ENCODE data around the gene MED10.

The MED10 gene

DNA sequence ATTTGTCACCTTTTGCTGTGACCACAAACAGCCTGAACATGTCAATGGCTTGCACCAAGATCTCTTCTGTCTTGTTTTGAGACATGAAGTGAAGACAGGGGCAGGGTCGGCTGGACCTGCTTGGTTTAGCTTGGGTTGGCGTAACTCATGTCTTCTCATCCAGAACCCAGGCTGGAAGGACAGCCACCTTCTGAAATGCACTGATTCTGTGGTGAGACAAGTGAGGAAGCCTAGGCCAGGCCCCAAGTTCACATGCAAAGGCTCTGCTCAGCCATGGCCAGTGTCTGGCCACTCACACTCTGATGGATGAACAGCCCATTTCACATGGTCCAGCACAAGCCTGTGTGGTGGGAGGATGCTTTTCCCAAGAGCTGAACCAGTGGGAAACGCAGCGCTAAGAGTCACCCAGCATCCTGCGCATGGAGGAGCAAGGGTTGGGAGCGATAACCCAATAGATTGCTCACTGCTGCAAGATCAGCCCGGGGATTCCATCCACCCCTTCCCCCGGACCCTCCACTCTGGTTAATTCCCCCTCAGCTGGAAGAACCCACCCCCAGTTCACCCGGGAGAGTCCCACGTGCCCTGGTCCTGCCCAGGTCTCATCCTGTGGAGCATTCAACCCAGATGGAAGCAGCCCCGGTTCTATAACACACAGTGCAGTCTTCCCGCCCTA is 16.2 kb upstream of the MED10 start:
- Histone ChIP-seq H3K9ac (ENCODE audit: low read depth, low read length) (no peak overlapping the region), H3K36me3 (ENCODE audit: insufficient read depth, low read length) (no peaks in the 10 kb centered on the region), H3K4me1 (ENCODE audit: insufficient read depth, low read length) (no peaks in the 10 kb centered on the region), H3K9me3 (ENCODE audit: control insufficient read depth, insufficient read depth, low read length) (peaks cover 3% of the 10 kb centered on the region; the same call in 1 of the 2 replicates)

DNA sequence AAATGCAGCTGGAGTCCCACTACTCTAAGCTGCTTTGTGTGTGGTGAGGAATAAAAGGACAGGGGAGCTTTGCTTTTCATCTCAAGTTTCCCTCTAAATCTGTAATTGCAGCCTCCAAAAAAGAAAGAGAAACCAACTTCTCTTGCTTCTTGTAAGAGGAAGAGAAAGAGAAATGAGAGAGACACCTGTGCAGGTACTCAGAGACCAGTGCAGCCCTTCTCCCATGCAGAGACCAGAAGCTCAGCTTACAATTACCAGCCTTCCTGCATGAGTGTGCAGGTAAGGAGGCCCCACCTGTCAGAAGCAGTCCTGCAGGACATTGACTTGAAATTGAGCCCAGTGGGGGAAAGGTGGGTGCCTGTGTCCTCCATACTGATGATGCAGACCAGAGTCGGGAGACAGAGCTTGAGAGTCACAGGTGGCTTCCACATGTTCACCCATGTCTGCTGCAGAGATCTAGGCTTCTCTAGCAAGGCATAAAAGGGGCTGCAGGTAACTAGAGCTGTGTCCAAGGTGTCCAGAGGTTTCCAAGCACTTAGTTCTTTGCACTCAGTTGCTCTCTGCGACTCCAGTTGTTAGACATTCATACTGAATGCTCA is 15.3 kb upstream of the MED10 start:
- H3K9ac ChIP-seq (ENCODE audit: low read depth, low read length): no peak overlapping the region
- peaks cover 3% of the 10 kb centered on the region; the same call in 1 of the 2 replicates for H3K9me3 ChIP-seq (ENCODE audit: control insufficient read depth, insufficient read depth, low read length)
- no peaks in the 10 kb centered on the region for H3K36me3 ChIP-seq (ENCODE audit: insufficient read depth, low read length)
- no peaks in the 10 kb centered on the region for H3K4me1 ChIP-seq (ENCODE audit: insufficient read depth, low read length)

GRCh38 chr5:6392561-6392960 is 14.2 kb upstream of the MED10 start:
- Histone ChIP-seq H3K9me3 (ENCODE audit: control insufficient read depth, insufficient read depth, low read length) (no peaks in the 10 kb centered on the region), H3K9ac (ENCODE audit: low read depth, low read length) (no peak overlapping the region), H3K4me1 (ENCODE audit: insufficient read depth, low read length) (no peaks in the 10 kb centered on the region), H3K36me3 (ENCODE audit: insufficient read depth, low read length) (no peaks in the 10 kb centered on the region)

- Histone ChIP-seq H3K36me3 (ENCODE audit: insufficient read depth, low read length) (no peaks in the 10 kb centered on the region), H3K9me3 (ENCODE audit: control insufficient read depth, insufficient read depth, low read length) (no peaks in the 10 kb centered on the region), H3K4me1 (ENCODE audit: insufficient read depth, low read length) (no peaks in the 10 kb centered on the region), H3K9ac (ENCODE audit: low read depth, low read length) (no peak overlapping the region)
These were observed 12.8 kb upstream of the MED10 start for GRCh38 chr5:6391151-6391550.

GRCh38 chr5:6389946-6390530 is 11.7 kb upstream of the MED10 start:
- Histone ChIP-seq H3K4me1 (ENCODE audit: insufficient read depth, low read length) (no peaks in the 10 kb centered on the region), H3K9ac (ENCODE audit: low read depth, low read length) (no peak overlapping the region)

DNA sequence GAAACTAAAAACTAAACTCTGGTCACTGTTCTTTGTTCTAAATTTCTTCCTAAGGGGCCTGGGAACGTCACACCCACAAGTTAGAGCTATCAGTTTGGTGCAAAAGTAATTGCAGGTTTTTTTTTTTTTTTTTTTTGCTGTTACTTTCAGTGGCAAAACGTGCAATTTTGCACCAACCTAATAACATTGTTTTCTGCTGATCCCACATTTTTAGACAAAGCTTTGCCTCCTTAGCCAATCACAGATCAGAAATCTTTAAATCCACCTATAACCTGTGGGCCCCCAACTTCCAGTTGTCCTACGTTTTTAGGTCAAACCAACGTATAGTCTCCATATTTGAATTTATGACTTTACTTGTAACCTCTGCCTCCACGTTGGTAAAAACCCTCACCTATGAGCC is 11.1 kb upstream of the MED10 start:
- Histone ChIP-seq H3K36me3 (ENCODE audit: insufficient read depth, low read length) (no peaks in the 10 kb centered on the region), H3K9ac (ENCODE audit: low read depth, low read length) (no peak overlapping the region), H3K9me3 (ENCODE audit: control insufficient read depth, insufficient read depth, low read length) (no peaks in the 10 kb centered on the region), H3K4me1 (ENCODE audit: insufficient read depth, low read length) (no peaks in the 10 kb centered on the region)

More at GRCh38 chr5:6389946-6390530, 11.7 kb upstream of the MED10 start:
- no peaks in the 10 kb centered on the region for H3K36me3 ChIP-seq (ENCODE audit: insufficient read depth, low read length)
- H3K9me3 ChIP-seq (ENCODE audit: control insufficient read depth, insufficient read depth, low read length): no peaks in the 10 kb centered on the region

GRCh38 chr5:6387970-6388369 is 9.6 kb upstream of the MED10 start:
- H3K9me3 ChIP-seq (ENCODE audit: control insufficient read depth, insufficient read depth, low read length): no peaks in the 10 kb centered on the region
- H3K36me3 ChIP-seq (ENCODE audit: insufficient read depth, low read length): no peaks in the 10 kb centered on the region
- no peak overlapping the region for H3K9ac ChIP-seq (ENCODE audit: low read depth, low read length)
- H3K4me1 ChIP-seq (ENCODE audit: insufficient read depth, low read length): peaks cover 5% of the 10 kb centered on the region; the same call in 1 of the 2 replicates

DNA sequence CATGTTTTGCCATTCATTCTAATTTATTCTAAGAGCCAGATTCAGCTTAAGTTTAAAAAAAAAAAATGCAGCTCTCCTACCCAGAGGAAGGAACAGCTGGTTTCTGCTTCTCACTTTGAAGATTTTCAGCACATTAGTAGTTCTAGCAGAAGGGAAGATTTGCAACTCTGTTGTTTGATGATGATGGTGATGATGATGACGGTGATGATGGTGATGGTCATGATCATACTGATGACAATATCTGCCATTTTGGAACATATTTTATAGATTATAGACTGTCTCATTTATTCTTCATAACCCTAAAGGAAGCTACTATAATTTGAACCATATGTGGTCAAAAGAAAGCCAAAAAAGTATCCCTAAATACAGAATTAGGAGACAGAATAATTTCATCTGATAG is 7.9 kb upstream of the MED10 start:
- Histone ChIP-seq H3K9ac (ENCODE audit: low read depth, low read length) (no peak overlapping the region), H3K36me3 (ENCODE audit: insufficient read depth, low read length) (no peaks in the 10 kb centered on the region), H3K9me3 (ENCODE audit: control insufficient read depth, insufficient read depth, low read length) (no peaks in the 10 kb centered on the region), H3K4me1 (ENCODE audit: insufficient read depth, low read length) (peaks cover 5% of the 10 kb centered on the region; the same call in 1 of the 2 replicates)

- Histone ChIP-seq H3K4me1 (ENCODE audit: insufficient read depth, low read length) (peaks cover 5% of the 10 kb centered on the region; the same call in 1 of the 2 replicates), H3K9me3 (ENCODE audit: control insufficient read depth, insufficient read depth, low read length) (no peaks in the 10 kb centered on the region)
These were observed 6.5 kb upstream of the MED10 start for GRCh38 chr5:6384856-6385255.

GRCh38 chr5:6383376-6383775 is 5.0 kb upstream of the MED10 start:
- H3K9me3 ChIP-seq (ENCODE audit: control insufficient read depth, insufficient read depth, low read length): no peaks in the 10 kb centered on the region
- peaks cover 5% of the 10 kb centered on the region; the same call in 1 of the 2 replicates for H3K4me1 ChIP-seq (ENCODE audit: insufficient read depth, low read length)
- no peaks in the 10 kb centered on the region for H3K36me3 ChIP-seq (ENCODE audit: insufficient read depth, low read length)
- H3K9ac ChIP-seq (ENCODE audit: low read depth, low read length): no peak overlapping the region

More at GRCh38 chr5:6384856-6385255, 6.5 kb upstream of the MED10 start:
- no peaks in the 10 kb centered on the region for H3K36me3 ChIP-seq (ENCODE audit: insufficient read depth, low read length)
- no peak overlapping the region for H3K9ac ChIP-seq (ENCODE audit: low read depth, low read length)

- Histone ChIP-seq H3K9me3 (ENCODE audit: control insufficient read depth, insufficient read depth, low read length) (no peaks in the 10 kb centered on the region), H3K9ac (ENCODE audit: low read depth, low read length) (peak overlapping the region; percentile 88), H3K36me3 (ENCODE audit: insufficient read depth, low read length) (peaks cover 15% of the 10 kb centered on the region), H3K4me1 (ENCODE audit: insufficient read depth, low read length) (peaks cover 5% of the 10 kb centered on the region)
These were observed 899 bp upstream of the MED10 start for GRCh38 chr5:6379246-6379645.

DNA sequence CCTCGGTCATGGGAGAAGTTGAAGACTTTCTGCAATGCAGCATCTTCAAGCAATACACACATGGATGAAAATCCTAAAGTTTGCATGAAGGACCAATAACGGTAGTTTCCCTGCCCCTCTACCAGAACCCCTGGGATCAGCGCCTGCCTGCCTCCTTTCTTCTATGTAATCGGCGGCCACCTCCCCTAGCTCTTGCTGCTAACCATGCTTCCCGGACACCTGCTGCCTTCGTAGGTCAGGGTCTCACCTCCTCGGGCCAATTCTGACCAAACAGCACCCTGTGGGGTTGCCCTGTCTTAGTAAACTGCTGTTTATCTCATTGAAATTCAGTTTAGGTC is 388 bp upstream of the MED10 start:
- Histone ChIP-seq H3K9ac (ENCODE audit: low read depth, low read length) (peak overlapping the region; percentile 88), H3K4me1 (ENCODE audit: insufficient read depth, low read length) (peaks cover under 1% of the 10 kb centered on the region; the same call in 1 of the 2 replicates), H3K36me3 (ENCODE audit: insufficient read depth, low read length) (peaks cover 17% of the 10 kb centered on the region), H3K9me3 (ENCODE audit: control insufficient read depth, insufficient read depth, low read length) (no peaks in the 10 kb centered on the region)

GRCh38 chr5:6377582-6377904 is 804 bp downstream of the MED10 start:
- H3K36me3 ChIP-seq (ENCODE audit: insufficient read depth, low read length): peaks cover 28% of the 10 kb centered on the region
- H3K4me1 ChIP-seq (ENCODE audit: insufficient read depth, low read length): no peaks in the 10 kb centered on the region; the same call in 1 of the 2 replicates
- no peaks in the 10 kb centered on the region for H3K9me3 ChIP-seq (ENCODE audit: control insufficient read depth, insufficient read depth, low read length)
- peak overlapping the region; percentile 88 for H3K9ac ChIP-seq (ENCODE audit: low read depth, low read length)

- Histone ChIP-seq H3K9ac (ENCODE audit: low read depth, low read length) (peak overlapping the region; percentile 88; the same call in 1 of the 2 replicates), H3K36me3 (ENCODE audit: insufficient read depth, low read length) (peaks cover 29% of the 10 kb centered on the region), H3K9me3 (ENCODE audit: control insufficient read depth, insufficient read depth, low read length) (no peaks in the 10 kb centered on the region), H3K4me1 (ENCODE audit: insufficient read depth, low read length) (no peaks in the 10 kb centered on the region; the same call in 1 of the 2 replicates)
These were observed 1.3 kb downstream of the MED10 start for GRCh38 chr5:6376974-6377520.

Data from ES-I3 (cell line).